H1 (cell line): Measurements from ENCODE around the gene PHLDA3. TPM values are rescaled to one million over a fixed set of nuclear protein-coding genes. Genes with fewer than 3 reads are reported as not detected.
"Not testable (repeated sequence)": the region's sequence is repeated elsewhere in the genome, so short reads cannot be mapped to it uniquely, and the experiment has no call there.

Source experiments
- CTCF ChIA-PET: fragments of 300-600 bp; sonication (Branson Sonifier 250); formaldehyde crosslinking; loops from one replicate; lab custom pipeline; 2021; ENCODE audit not compliant: partially characterized antibody; lab: Charles Lee
- POLR2A ChIA-PET: fragments of 300-600 bp; sonication (Branson Sonifier 250); formaldehyde crosslinking; loops from one replicate; lab custom pipeline; 2021; ENCODE audit warnings: inconsistent platforms; ENCODE audit not compliant: partially characterized antibody; lab: Charles Lee
- DNase-seq, 2 experiments: peaks; one replicate each; pipeline versions ENCODE4 v3.0.0 to v3.0.0-alpha.2; 2010 to 2022; ENCODE audit warnings: low spot score in 2 of 2, low read depth in 1 of 2, mixed read lengths in 1 of 2
- FAIRE-seq: peaks from 2 replicates; lab custom pipeline; 2011; peaks lifted over from hg19 to GRCh38; lab: Jason Lieb, UNC
- H2AFZ ChIP-seq: 2 replicates; pipeline ENCODE4 v1.8.1; 2012; ENCODE audit warnings: low read length, inconsistent platforms
- H2AK5ac ChIP-seq: 2 replicates; pipeline ENCODE4 v1.6.1; 2013; ENCODE audit warnings: low read depth, low read length
- H2BK120ac ChIP-seq: replicated peaks from 2 replicates; pipeline ENCODE3; 2013; ENCODE audit warnings: low read depth, low read length, inconsistent platforms
- H2BK12ac ChIP-seq: 2 replicates; pipeline ENCODE4 v1.6.1; 2013; ENCODE audit warnings: low read depth, low read length
- H2BK15ac ChIP-seq: 2 replicates; pipeline ENCODE4 v1.6.1; 2013; ENCODE audit warnings: low read length
- H2BK20ac ChIP-seq: 2 replicates; pipeline ENCODE4 v1.6.1; 2013; ENCODE audit warnings: low read length
- H2BK5ac ChIP-seq: 2 replicates; pipeline ENCODE4 v1.6.1; 2013; ENCODE audit warnings: low read depth, low read length
- H3K14ac ChIP-seq: 2 replicates; pipeline ENCODE4 v1.6.1; 2013; ENCODE audit warnings: inconsistent platforms; ENCODE audit not compliant: insufficient read length
- H3K18ac ChIP-seq: 2 replicates; pipeline ENCODE4 v1.6.1; 2013; ENCODE audit warnings: low read length; ENCODE audit errors: extremely low read depth
- H3K23ac ChIP-seq: 2 replicates; pipeline ENCODE4 v1.6.1; 2013; ENCODE audit warnings: inconsistent platforms; ENCODE audit not compliant: insufficient read length
- H3K23me2 ChIP-seq: 2 replicates; pipeline ENCODE4 v1.6.1; 2013; ENCODE audit warnings: low read depth, low read length
- H3K27ac ChIP-seq: 2 replicates; pipeline ENCODE4 v1.6.1; 2011; ENCODE audit warnings: low read depth, low read length, inconsistent platforms
- H3K27me3 ChIP-seq, 4 experiments: replicated peaks in 1 of 4; 1 replicate in 1 of 4; 2 replicates in 3 of 4; pipeline versions ENCODE4 v1.6.1 to v1.8.1; 2011 to 2013; ENCODE audit warnings: low read length in 3 of 4, mild to moderate bottlenecking in 3 of 4, inconsistent platforms in 2 of 4, mixed read lengths in 2 of 4, moderate library complexity in 1 of 4; ENCODE audit not compliant: control insufficient read depth in 3 of 4, insufficient read depth in 3 of 4; ENCODE audit errors: extremely low read depth in 1 of 4
- H3K36me3 ChIP-seq, 4 experiments: 2 replicates each; pipeline versions ENCODE4 v1.6.1 to v1.8.1; 2011 to 2013; ENCODE audit warnings: mild to moderate bottlenecking in 4 of 4, low read length in 3 of 4, moderate library complexity in 2 of 4, control low read depth in 1 of 4, inconsistent platforms in 1 of 4; ENCODE audit not compliant: insufficient read depth in 4 of 4, control insufficient read depth in 2 of 4
- H3K4ac ChIP-seq: replicated peaks from 2 replicates; pipeline ENCODE3; 2013; ENCODE audit warnings: low read length, low read depth, mixed read lengths, inconsistent platforms; ENCODE audit not compliant: insufficient read length
- H3K4me1 ChIP-seq, 4 experiments: replicated peaks in 1 of 4; 1 replicate in 1 of 4; 2 replicates in 3 of 4; pipeline versions ENCODE4 v1.6.1 to v1.8.1; 2011 to 2013; ENCODE audit warnings: low read length in 3 of 4, inconsistent platforms in 2 of 4, mixed read lengths in 1 of 4; ENCODE audit not compliant: insufficient read depth in 4 of 4, control insufficient read depth in 3 of 4
- H3K4me2 ChIP-seq, 2 experiments: 2 replicates each; pipeline versions ENCODE4 v1.6.1 to v1.8.1; 2011 to 2013; ENCODE audit warnings: low read depth in 2 of 2, low read length in 2 of 2, control low read depth in 1 of 2, inconsistent platforms in 1 of 2, mild to moderate bottlenecking in 1 of 2; ENCODE audit not compliant: insufficient read depth in 1 of 2
- H3K4me3 ChIP-seq, 4 experiments: fragments of 200-600, 300-600 bp in 1 of 4; sonication (generic), shearing (Covaris generic), sonication (Bioruptor Twin) in 1 of 4; 2 replicates each; pipeline versions ENCODE4 v1.5.1 to v1.8.1; 2011 to 2016; ENCODE audit warnings: low read length in 4 of 4, low read depth in 3 of 4, control low read depth in 2 of 4, inconsistent platforms in 2 of 4, mild to moderate bottlenecking in 2 of 4, mixed read lengths in 1 of 4, moderate library complexity in 1 of 4; ENCODE audit not compliant: insufficient read depth in 2 of 4; ENCODE audit errors: extremely low read depth in 1 of 4
- H3K56ac ChIP-seq: replicated peaks from 2 replicates; pipeline ENCODE3; 2013; ENCODE audit warnings: low read depth, mild to moderate bottlenecking, mixed read lengths, low read length, inconsistent platforms; ENCODE audit not compliant: insufficient read length
- H3K79me1 ChIP-seq: 2 replicates; pipeline ENCODE4 v1.6.1; 2013; ENCODE audit warnings: low read depth, low read length, control low read depth
- H3K79me2 ChIP-seq, 2 experiments: 2 replicates each; pipeline versions ENCODE4 v1.6.1 to v1.8.1; 2012 to 2013; ENCODE audit warnings: low read length in 2 of 2, mild to moderate bottlenecking in 2 of 2, inconsistent platforms in 1 of 2; ENCODE audit not compliant: insufficient read depth in 2 of 2, control insufficient read depth in 1 of 2
- H3K9ac ChIP-seq, 4 experiments: replicated peaks in 1 of 4; 1 replicate in 1 of 4; 2 replicates in 3 of 4; pipeline versions ENCODE4 v1.6.1 to v1.8.1; 2011 to 2013; ENCODE audit warnings: low read depth in 3 of 4, low read length in 3 of 4, control low read depth in 2 of 4, mild to moderate bottlenecking in 2 of 4, moderate library complexity in 2 of 4, inconsistent platforms in 1 of 4; ENCODE audit errors: extremely low read depth in 1 of 4
- H3K9me3 ChIP-seq, 2 experiments: 2 replicates each; pipeline versions ENCODE4 v1.6.1 to v1.8.1; 2012 to 2013; ENCODE audit warnings: mild to moderate bottlenecking in 2 of 2, moderate library complexity in 2 of 2, control low read depth in 1 of 2, inconsistent platforms in 1 of 2, low read depth in 1 of 2, low read length in 1 of 2, mixed read lengths in 1 of 2; ENCODE audit not compliant: insufficient read depth in 2 of 2
- H4K20me1 ChIP-seq, 2 experiments: replicated peaks in 1 of 2; 2 replicates each; pipeline versions ENCODE3 to v1.8.1; 2011 to 2013; ENCODE audit warnings: inconsistent platforms in 2 of 2, low read length in 2 of 2, mild to moderate bottlenecking in 1 of 2; ENCODE audit not compliant: insufficient read depth in 2 of 2, control insufficient read depth in 1 of 2
- H4K5ac ChIP-seq: 2 replicates; pipeline ENCODE4 v1.6.1; 2013; ENCODE audit warnings: low read length, low read depth, mixed read lengths, inconsistent platforms; ENCODE audit not compliant: insufficient read length
- H4K8ac ChIP-seq: 2 replicates; pipeline ENCODE4 v1.8.0; 2013; ENCODE audit warnings: mild to moderate bottlenecking, moderate library complexity, low read length, inconsistent platforms; ENCODE audit not compliant: insufficient read depth; ENCODE audit errors: extremely low read depth
- H4K91ac ChIP-seq: replicated peaks from 2 replicates; pipeline ENCODE3; 2013; ENCODE audit warnings: low read length, mixed read lengths, inconsistent platforms; ENCODE audit not compliant: insufficient read length
- WGBS, 2 experiments: shearing (Covaris generic) in 1 of 2; methylation state at CpG; one replicate each; pipeline versions ENCODE4 v1.1.6 to v1.1.7; 2013 to 2015; ENCODE audit warnings: low lambda C conversion rate in 2 of 2, mixed read lengths in 2 of 2, inconsistent platforms in 1 of 2, low coverage in 1 of 2, missing lambda C conversion rate in 1 of 2; ENCODE audit not compliant: insufficient replicate concordance in 2 of 2, insufficient coverage in 1 of 2, insufficient read length in 1 of 2; ENCODE audit errors: extremely low coverage in 1 of 2, missing lambda C conversion rate in 1 of 2; 5-methylcytosine and 5-hydroxymethylcytosine counted together
- polyA plus RNA-seq, 7 experiments: library from polyadenylated mRNA; depleted of rRNA in 3 of 7; stranded (reverse) in 5 of 7; unstranded in 2 of 7; fragments of >200 nt in 5 of 7; fragments of 200-250 nt in 2 of 7; gene quantifications; 1 replicate in 5 of 7; 2 replicates in 1 of 7; 4 replicates in 1 of 7; pipeline versions ENCODE4 v1.2.1 to v1.2.3, GENCODE V29; 2011 to 2013; ENCODE audit warnings: missing spikeins in 2 of 7, mixed read lengths in 2 of 7
- total RNA-seq: library from RNA; stranded (reverse); fragmentation: NEBNext Ultra II Directional; extraction: Animal tissue kit (Norgen Biotek cat#: 25700); gene quantifications from 2 replicates; pipeline ENCODE4 v1.2.1, GENCODE V29; 2021

The PHLDA3 gene
- total and polyA plus RNA-seq, 2 of the 8 experiments (the other 6 are each of a cell fraction or from before 2014, with no cell fraction given), result 25.5 to 27.5 TPM

DNA sequence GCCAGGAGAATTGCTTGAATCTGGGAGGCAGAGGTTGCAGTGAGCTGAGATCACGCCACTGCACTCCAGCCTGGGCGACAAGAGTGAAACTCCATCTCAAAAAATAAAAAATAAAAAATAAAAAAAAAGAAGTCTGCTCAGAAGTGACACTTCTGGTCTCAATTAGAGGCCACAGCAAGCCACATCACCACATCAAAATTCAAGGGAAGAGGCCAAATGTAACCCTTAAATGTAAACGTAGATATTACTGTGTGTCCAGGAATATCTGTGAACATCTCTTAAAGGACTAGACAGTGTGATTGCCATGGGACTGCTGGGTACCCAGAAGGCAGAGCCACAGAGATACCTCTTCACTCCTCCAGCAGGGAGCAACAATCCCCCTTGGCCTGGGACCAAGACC, 9.7 kb upstream of the PHLDA3 start:
- 87% methylated on average over 3 of the region's 3 CpGs; no CpG with 5 or more reads in 1 of the 2 experiments for WGBS, 2 experiments

More for the DNA sequence above, 9.7 kb upstream of the PHLDA3 start:
- H2BK15ac ChIP-seq, H3K56ac ChIP-seq, H3K18ac ChIP-seq, H3K79me1 ChIP-seq, H3K4me2 ChIP-seq, H4K20me1 ChIP-seq, H3K23ac ChIP-seq, H4K5ac ChIP-seq, H3K23me2 ChIP-seq, H3K4me1 ChIP-seq, H2BK20ac ChIP-seq, H3K36me3 ChIP-seq, FAIRE-seq, H4K91ac ChIP-seq, H3K79me2 ChIP-seq, H2BK120ac ChIP-seq, DNase-seq, H3K9me3 ChIP-seq, H3K14ac ChIP-seq, H3K4me3 ChIP-seq, H3K9ac ChIP-seq, H3K4ac ChIP-seq, H2AFZ ChIP-seq, H2AK5ac ChIP-seq, H2BK12ac ChIP-seq, H2BK5ac ChIP-seq, H3K27ac ChIP-seq, H4K8ac ChIP-seq: not testable (repeated sequence)
- ChIA-PET POLR2A (interaction anchor here (2.2 kb wide), 1 partner anchor 9 kb away, joined by 8 read pairs; the partner anchor contains the start of gene PHLDA3), CTCF (interaction anchor here (2.0 to 16.7 kb wide), 7 partner anchors 7 to 55 kb away, joined by 5 to 445 read pairs (median 96); partner anchors contain the start of genes CSRP1, NAV1 and PHLDA3)
- H3K27me3 ChIP-seq, result peaks cover 0 to 12% (median 7%) of the 10 kb centered on the region in 4 experiments; a peak in 6 of 7 replicates
